ENCODE data around the gene DNMBP.
"Not testable (repeated sequence)": the region's sequence is repeated elsewhere in the genome, so short reads cannot be mapped to it uniquely, and the experiment has no call there.

The DNMBP gene

DNA sequence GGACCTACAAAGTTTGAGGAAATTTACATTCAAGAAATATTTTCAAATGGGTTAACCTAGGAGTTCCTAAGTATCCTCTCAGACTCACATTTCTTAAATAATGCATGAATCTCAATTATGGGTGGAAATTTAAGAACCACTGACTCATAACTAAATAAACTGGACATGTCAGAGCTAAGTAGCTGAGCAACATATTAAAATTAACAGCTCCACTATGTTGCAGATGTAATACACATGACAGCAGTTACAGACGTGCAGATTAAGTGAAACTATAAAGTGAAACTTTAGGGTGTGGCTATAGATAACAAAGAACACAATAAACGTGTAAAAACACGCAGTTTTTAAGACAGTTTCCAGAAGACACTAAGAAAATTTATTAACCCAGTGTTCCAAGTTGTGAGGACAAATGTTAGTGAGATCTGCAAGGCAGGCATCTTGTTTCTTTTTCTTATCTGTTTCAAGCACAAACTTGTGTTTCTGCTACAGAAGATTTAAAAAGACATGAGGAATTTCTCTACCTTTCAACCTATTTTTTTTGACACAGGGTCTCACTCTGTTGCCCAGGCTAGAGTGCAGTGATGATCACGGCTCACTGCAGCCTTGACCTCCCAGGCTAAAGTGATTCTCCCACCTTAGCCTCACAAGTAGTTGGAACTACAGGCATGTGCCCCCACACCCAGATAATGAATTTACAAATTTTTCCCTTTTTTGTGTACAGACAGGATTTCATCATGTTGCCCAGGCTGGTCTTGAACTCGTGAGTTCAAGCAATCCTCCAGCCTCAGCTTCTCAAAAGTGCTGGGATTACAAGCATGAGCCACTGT lies 25.3 kb downstream of the DNMBP start:
- DNase-seq = no peak

DNA sequence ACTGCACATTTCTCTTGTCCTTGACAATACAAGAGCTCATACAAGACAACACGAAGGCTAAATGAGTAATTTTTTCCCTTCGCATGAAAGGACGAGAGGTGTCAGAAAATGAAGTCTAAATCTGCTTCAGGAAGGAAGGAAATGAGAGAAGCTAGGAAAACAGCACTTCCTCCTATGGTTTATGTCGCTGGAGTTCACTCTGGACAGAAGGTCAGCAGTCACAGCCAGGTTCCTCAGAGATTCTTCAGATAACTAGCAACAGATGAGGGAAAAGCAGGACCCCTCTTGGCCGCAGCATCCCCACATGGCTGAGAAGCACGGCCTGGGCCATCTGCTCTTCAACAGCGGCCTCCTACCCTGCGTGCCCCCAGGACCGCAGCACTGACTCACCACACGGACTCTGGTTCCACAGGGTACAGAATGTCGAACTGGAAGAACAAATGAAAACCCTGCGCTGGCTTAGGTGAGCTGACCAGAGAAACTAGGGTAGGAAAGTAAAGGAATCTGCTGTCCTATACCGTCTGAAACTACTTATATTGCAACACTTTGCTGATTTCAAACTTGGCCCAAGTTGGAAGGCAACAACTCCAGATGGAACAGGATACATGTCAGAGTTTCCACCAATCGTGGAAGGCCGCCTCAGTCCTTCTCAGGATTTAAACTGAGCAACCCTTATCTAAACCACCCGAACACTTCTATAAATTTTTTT lies 26.3 kb downstream of the DNMBP start:
- DNase-seq = no peak

- DNase-seq = no peak
Observed at GRCh38 chr10:99982728-99983127, 27.0 kb downstream of the DNMBP start.

DNA sequence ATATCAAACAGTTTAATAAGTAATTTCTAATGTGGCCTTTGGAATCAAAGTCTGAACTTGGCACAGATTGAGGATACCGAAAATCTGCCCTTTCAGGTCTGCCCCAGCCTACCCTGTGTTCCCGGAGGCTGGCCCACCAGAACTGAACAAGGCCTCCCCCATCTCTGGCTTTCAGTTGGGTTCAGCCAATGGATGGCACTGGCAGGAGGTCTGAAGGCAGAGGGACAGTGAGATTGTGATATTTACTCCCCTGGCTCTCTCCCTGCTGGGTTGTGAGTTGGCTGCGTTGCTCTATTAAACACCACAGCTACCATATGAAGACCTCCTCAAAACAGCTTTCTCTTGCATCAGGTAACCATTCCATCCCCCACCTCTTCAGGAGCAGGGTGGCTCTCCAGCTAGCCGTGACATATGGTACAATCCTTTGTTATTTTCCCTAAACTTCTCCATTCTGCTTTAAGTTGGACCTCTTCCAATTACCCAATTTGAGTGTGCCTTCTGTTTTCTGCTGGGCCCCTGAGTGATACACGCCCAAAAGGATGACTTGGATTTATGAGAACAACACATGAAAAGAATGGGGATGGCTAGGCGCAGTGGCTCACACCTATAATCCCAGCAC lies 28.1 kb downstream of the DNMBP start:
- no peak for DNase-seq

- no peak for DNase-seq
Observed at GRCh38 chr10:99979066-99979685, 30.6 kb downstream of the DNMBP start.

DNA sequence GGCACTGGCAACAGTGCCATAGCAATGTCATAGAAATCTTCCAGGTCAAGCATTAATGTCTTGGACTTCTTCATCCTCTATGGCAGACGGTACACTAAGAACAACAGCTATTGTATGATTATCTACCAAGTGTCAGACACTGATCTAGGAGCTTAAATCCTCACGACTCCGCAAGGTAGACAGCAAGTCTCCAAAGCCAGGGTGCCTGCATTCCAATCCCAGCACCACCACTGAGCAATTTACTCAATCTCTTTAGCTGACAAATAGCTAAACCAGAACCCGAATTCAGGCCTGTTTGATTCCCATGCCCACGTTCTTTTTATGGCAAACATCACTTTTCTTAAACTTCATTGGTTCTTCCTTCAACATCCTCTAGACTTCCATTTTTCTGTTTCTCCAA lies 31.8 kb downstream of the DNMBP start:
- DNase-seq = no peak

GRCh38 chr10:99976886-99977665 lies 32.7 kb downstream of the DNMBP start:
- no peak for DNase-seq

DNA sequence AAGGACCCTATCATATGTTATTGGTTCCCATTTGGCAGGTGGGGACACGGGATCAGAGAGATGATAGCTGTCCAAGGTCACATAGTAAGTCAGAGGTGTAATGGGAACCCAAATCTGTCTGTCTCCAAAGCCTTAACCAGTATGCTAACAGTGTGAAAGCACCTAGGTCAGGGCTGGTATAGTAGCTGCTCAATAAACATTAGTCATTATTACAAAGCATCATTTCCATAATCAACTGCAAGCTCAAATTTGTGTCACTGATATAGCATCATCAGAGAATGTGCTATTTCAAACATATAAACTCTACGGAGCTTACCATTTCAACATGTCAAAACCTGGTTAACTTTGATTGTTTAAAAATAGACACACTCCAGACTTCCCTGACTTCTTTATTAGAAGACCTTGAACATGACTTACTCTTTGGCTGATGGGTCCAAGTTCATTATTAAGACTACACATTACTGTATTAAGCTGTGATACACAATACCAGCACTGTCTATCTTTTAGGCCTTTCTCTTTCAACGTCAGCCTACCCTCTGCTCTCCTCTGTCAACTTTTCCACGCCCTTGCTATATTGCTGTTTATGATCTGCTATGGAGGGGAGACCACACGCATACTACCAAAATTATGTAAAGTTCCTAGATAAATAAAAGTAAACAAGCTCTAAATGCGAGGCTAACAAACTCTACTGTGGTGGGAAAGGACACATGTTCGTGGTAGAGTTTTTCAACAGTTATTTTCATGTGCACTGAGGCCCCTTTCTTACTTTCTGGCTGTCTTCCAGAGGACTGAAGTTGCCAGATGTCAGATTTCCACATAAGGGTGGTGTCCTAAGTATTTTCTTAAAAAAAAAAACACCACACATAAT lies 33.6 kb downstream of the DNMBP start:
- no peak for DNase-seq

DNA sequence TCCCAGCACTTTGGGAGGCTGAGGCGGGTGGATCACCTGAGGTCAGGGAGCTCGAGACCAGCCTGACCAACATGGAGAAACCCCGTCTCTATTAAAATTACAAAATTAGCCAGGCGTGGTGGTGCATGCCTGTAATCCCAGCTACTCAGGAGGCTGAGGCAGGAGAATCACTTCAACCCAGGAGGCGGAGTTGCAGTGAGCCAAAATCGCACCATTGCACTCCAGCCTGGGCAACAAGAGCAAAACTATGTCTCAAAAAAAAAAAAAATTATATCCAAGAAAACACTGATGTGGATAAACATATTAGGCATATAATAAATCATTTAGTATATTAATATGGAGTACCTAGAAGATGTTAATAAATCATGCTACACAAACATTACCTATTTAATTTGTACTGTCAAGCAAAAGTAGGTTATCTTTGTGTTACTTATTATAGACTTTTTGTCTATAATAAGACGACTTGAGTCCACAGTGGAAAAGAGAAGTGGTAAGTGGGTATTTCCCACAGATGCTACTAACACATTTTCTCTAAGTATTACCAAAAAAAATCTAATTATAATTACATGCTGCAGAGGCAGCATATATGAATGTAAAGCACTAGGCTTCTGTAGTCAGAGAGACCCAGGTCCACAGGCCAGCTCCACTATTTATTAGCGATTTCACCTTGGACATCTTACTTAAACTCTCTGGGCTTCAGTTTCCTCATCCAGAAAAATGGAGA lies 34.5 kb downstream of the DNMBP start:
- no peak for DNase-seq

GRCh38 chr10:99973190-99973589 lies 36.6 kb downstream of the DNMBP start:
- DNase-seq = no peak

DNA sequence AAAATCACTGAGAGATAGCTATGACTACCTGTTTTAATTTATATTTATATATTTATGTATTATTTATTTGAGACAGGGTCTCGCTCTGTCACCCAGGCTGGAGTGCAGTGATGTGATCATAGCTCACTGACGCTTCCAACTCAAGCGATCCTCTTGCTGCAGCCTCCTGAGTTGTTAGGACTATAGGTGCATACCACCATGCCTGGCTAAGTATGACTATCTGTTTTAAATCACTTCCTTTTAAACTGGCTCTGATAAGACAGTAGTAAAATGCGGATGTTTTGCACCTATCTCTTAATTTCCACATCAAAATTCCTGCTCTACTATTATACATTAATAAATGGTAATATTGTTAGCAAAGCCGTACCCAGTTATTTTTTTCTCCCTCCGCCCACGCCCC lies 41.8 kb downstream of the DNMBP start:
- no peak for DNase-seq

DNA sequence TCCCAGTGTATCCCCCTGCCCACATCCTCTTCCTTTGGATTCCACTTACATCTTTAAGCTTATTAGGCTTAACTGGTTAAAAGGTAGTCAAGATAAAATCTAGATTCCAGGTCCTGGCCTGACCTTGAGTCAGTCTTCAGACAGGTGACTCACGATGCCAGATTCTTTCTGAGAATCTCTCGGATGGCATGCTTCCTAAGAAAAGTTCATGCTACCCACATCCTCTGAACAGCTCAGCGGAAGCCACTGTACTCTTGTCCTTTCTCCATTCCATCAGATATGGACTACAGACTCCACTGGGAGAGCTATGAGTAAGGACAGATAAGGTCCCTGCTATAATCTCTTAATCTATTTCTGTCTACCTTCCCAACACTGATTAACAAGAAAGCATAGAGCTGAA lies 43.4 kb downstream of the DNMBP start:
- DNase-seq = no peak

DNA sequence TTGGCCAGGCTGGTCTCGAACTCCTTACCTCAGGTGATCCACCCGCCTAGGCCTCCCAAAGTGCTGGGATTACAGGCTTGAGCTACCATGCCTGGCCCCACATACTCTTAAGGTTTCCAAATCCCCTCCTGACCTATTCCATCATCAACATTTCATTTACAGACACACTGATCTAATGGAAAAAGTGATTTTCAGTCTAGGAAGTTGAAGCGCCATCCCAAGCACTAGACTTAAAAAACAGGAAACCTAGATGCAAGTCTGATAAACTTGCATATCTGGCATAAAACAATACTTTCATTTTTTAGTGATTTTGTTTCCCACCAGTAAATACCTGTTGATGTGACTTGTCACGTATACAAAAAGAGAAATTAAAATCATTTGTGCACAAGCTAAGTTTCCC lies 44.0 kb downstream of the DNMBP start:
- no peak for DNase-seq

- DNase-seq = no peak
Observed at GRCh38 chr10:99964791-99965190, 45.0 kb downstream of the DNMBP start.

DNA sequence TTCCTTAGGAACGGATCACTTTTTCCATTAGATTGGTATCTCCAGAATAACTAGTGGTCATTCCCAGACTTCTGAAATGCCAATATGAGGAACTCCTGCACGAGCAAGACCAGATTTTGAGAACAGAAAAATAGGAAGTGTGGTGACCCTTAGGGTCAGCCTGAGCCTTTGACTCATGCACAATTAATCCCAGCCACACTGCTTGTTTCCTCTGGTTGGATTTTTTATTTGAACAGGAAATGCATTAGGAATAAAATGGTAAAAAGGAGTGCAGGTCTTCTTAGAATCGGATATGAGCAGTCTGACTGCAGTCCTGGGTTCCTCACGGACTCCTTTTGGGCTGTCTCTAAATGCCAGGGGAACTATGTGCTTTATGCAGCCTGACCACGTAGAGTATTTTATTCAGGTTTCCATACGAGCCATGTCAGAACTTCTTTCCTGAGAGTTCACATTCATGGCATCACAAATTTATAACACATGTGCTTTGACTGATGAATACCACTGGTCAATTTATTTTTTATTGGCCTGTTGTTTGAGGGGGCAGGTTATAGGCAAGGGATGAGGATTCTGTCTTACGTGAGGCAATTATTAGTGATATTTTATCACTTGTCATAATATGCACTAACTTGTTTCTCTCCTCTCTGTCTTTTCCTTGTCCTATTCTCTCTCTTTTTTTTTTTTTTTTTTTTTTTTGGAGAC lies 46.1 kb downstream of the DNMBP start:
- not testable (repeated sequence) for DNase-seq

DNA sequence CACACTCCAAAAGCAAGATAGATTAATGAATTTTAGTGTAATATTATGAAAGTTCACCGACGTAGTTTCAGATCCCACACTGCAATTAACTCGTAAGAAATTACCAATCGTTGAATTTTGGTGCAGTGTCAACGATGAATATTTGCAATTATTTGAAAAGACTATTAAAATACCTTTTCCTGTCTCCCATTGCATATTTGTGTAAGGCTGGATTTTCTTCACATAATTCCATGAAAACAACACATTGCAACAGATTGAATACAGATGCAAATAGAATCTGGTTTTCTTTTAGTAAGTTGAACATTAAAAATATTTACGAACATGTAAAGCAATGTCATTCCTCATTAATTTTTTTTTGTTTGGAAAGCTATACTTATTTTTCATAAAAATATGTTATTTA lies 50.9 kb downstream of the DNMBP start:
- DNase-seq = no peak

DNA sequence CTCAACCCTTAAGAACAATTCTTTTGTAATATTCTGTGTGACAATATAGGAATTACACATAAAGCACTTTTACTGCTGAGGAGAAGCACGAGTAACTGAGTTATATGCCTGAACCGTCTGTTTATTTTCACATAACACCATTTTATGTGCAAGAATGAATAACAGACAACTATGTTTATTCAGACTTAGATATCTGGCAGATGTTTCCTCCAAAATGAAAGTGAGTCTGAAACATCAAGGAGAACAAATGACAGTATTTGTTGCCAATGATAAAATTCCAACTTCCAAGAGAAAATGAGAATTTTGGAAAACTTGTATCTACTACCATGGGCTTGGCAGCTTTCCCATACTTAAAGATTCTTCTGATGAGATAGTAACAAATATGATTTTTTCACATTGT lies 51.4 kb downstream of the DNMBP start:
- no peak for DNase-seq

- DNase-seq = not testable (repeated sequence)
Observed at GRCh38 chr10:99953510-99953909, 56.2 kb downstream of the DNMBP start.

DNA sequence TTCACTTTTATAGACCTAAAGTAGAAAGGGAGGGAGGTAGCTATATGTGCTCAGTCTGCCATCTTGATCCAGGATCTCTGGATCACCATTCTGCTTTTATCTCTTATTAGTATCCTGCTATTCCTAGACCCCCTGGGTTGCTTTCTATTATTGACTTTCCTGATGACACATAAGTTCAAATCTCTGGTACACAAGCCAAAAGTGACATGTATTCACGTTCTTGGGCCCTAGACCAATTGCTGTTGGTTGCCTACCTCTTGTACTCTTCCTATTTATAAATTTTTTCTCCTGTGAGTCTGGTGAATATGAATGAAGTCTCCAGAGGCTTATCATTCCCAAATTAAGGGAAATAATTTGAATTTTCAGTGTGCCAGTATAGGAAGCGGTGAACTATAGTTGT lies 56.9 kb downstream of the DNMBP start:
- no peak for DNase-seq

GRCh38 chr10:99946051-99946450 lies 63.7 kb downstream of the DNMBP start:
- not testable (repeated sequence) for DNase-seq
